NT2/D1 (cell line): ENCODE measurements around the gene ADAMTS10.

ENCODE experiments used
- SUZ12 ChIP-seq: IDR thresholded peaks from 2 replicates; pipeline ENCODE4 v1.6.1; 2011; ENCODE audit not compliant: insufficient read length, insufficient read depth; ENCODE audit errors: extremely low read depth
- ZNF274 ChIP-seq: IDR thresholded peaks from 2 replicates; pipeline ENCODE4 v1.6.1; 2011; ENCODE audit warnings: mild to moderate bottlenecking, low read depth, low read length

DNA sequence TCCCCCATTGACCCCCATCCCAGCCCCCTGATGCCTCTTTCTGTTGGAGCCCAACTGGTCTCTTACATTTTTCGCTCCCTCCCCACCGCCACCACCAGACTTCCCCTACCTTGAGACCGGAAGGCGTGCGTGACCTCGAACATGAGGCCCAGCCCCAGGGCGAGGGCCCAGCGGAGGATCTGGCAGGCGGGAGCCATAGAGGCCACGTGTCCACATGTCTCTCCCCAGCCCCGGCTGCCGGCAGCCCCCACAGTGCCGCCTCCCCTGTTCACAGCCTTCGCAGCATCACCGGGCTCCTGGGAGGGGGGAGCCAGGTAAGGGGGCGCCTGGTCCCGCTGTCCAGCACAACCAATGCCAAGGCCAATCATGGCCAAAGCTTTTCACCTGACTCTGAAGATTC, 5.0 kb downstream of the ADAMTS10 start:
- TF ChIP-seq SUZ12 (no peak), ZNF274 (no peak)
